Measurements from ENCODE around the gene ROS1.

- TF ChIP-seq LARP7 (IDR thresholded peaks at IDR 0.05) (no peak), REST (IDR thresholded peaks at IDR 0.05; ENCODE audit: low read depth, low read length) (no peak), ATF7 (IDR thresholded peaks at IDR 0.05; ENCODE audit: low read depth) (no peak), ATF3 (IDR thresholded peaks at IDR 0.05; ENCODE audit: borderline replicate concordance, extremely low read depth, low read depth, low read length) (no peak), POLR2A (IDR thresholded peaks at IDR 0.05; ENCODE audit: low read depth, low read length) (no peak), DPF2 (IDR thresholded peaks at IDR 0.05) (no peak), JUNB (IDR thresholded peaks at IDR 0.05) (no peak), TAF1 (IDR thresholded peaks at IDR 0.05; ENCODE audit: borderline replicate concordance, low read depth, low read length) (no peak)
- TF ChIP-seq, protein P1, sequence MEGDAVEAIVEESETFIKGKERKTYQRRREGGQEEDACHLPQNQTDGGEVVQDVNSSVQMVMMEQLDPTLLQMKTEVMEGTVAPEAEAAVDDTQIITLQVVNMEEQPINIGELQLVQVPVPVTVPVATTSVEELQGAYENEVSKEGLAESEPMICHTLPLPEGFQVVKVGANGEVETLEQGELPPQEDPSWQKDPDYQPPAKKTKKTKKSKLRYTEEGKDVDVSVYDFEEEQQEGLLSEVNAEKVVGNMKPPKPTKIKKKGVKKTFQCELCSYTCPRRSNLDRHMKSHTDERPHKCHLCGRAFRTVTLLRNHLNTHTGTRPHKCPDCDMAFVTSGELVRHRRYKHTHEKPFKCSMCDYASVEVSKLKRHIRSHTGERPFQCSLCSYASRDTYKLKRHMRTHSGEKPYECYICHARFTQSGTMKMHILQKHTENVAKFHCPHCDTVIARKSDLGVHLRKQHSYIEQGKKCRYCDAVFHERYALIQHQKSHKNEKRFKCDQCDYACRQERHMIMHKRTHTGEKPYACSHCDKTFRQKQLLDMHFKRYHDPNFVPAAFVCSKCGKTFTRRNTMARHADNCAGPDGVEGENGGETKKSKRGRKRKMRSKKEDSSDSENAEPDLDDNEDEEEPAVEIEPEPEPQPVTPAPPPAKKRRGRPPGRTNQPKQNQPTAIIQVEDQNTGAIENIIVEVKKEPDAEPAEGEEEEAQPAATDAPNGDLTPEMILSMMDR (IDR thresholded peaks at IDR 0.05 in 2 of 3, conservative IDR thresholded peaks at IDR 0.05 in 1 of 3; ENCODE audit: control insufficient read depth in 2 of 3, extremely low read depth in 1 of 3, insufficient read depth in 1 of 3, low read depth in 3 of 3, low read length in 3 of 3) = no peak
- TF ChIP-seq, protein P2, sequence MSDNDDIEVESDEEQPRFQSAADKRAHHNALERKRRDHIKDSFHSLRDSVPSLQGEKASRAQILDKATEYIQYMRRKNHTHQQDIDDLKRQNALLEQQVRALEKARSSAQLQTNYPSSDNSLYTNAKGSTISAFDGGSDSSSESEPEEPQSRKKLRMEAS (IDR thresholded peaks at IDR 0.05; ENCODE audit: low read depth, low read length) = no peak
Observed at GRCh38 chr6:117276778-117277316, 148.9 kb downstream of the ROS1 start.

All from GM12878 (cell line).